Neural progenitor cell (in vitro differentiated cells): ENCODE measurements around the gene PRX. TPM values are rescaled to one million over a fixed set of nuclear protein-coding genes. Genes with fewer than 3 reads are reported as not detected.

Experiments used
- DNase-seq: peaks from one replicate; pipeline ENCODE4 v3.0.0-alpha.2; 2016; ENCODE audit warnings: low spot score
- H2AFZ ChIP-seq: fragments of 200-600 bp; sonication (generic); replicated peaks from 2 replicates; pipeline ENCODE4 v1.6.1; 2016; ENCODE audit warnings: antibody characterized with exemption
- H3F3A ChIP-seq: fragments of 200-600 bp; sonication (generic); 2 replicates; pipeline ENCODE4 v1.6.1; 2016; ENCODE audit warnings: antibody characterized with exemption, low read depth
- H3K27ac ChIP-seq: fragments of 200-600 bp; sonication (generic); 2 replicates; pipeline ENCODE4 v1.5.1; 2016; ENCODE audit warnings: mild to moderate bottlenecking
- H3K27me3 ChIP-seq: fragments of 200-600 bp; sonication (generic); 2 replicates; pipeline ENCODE4 v1.6.1; 2016; ENCODE audit warnings: mild to moderate bottlenecking, moderate library complexity
- H3K36me3 ChIP-seq: fragments of 200-600 bp; sonication (generic); 2 replicates; pipeline ENCODE4 v1.5.1; 2016
- H3K4me1 ChIP-seq: fragments of 200-600 bp; sonication (generic); 2 replicates; pipeline ENCODE4 v1.6.1; 2016; ENCODE audit warnings: mixed run types
- H3K4me2 ChIP-seq: fragments of 200-600 bp; sonication (generic); 2 replicates; pipeline ENCODE4 v1.6.1; 2016
- H3K4me3 ChIP-seq: fragments of 200-600 bp; sonication (generic); 2 replicates; pipeline ENCODE4 v1.5.1; 2016
- H3K79me2 ChIP-seq: fragments of 200-600 bp; sonication (generic); 2 replicates; pipeline ENCODE4 v1.6.1; 2016; ENCODE audit warnings: low read depth
- H3K9ac ChIP-seq: fragments of 200-600 bp; sonication (generic); 2 replicates; pipeline ENCODE4 v1.6.1; 2016
- H3K9me3 ChIP-seq: fragments of 200-600 bp; sonication (generic); 2 replicates; pipeline ENCODE4 v1.5.1; 2016; ENCODE audit warnings: low read depth
- H4K20me1 ChIP-seq: fragments of 200-600 bp; sonication (generic); 2 replicates; pipeline ENCODE4 v1.6.1; 2016; ENCODE audit warnings: low read depth
- H3K27ac Mint-ChIP-seq: 3 replicates; pipeline ENCODE4 v1.8.0; 2021; ENCODE audit warnings: mixed read lengths
- H3K27me3 Mint-ChIP-seq: 2 replicates; pipeline ENCODE4 v1.8.0; 2022; ENCODE audit warnings: low read depth, mild to moderate bottlenecking, inconsistent platforms, moderate library complexity, mixed read lengths; ENCODE audit not compliant: insufficient read depth
- H3K36me3 Mint-ChIP-seq: 3 replicates; pipeline ENCODE4 v1.8.0; 2021; ENCODE audit warnings: mixed read lengths
- H3K4me1 Mint-ChIP-seq: 3 replicates; pipeline ENCODE4 v1.8.0; 2021; ENCODE audit warnings: mixed read lengths
- H3K4me3 Mint-ChIP-seq: 3 replicates; pipeline ENCODE4 v1.8.0; 2021; ENCODE audit warnings: mild to moderate bottlenecking, moderate library complexity, mixed read lengths
- H3K9me3 Mint-ChIP-seq: 3 replicates; pipeline ENCODE4 v1.8.0; 2020; ENCODE audit warnings: mixed read lengths
- CTCF ChIP-seq: fragments of 200-600 bp; sonication (generic); IDR thresholded peaks from 2 replicates; pipeline ENCODE4 v1.5.1; 2017; ENCODE audit warnings: antibody characterized with exemption, mild to moderate bottlenecking
- EZH2 ChIP-seq: fragments of 200-600 bp; sonication (generic); IDR thresholded peaks from 2 replicates; pipeline ENCODE4 v1.6.1; 2017; ENCODE audit warnings: antibody characterized with exemption, mild to moderate bottlenecking, moderate library complexity
- EZH2phosphoT487 ChIP-seq: fragments of 200-600 bp; sonication (generic); IDR thresholded peaks from 2 replicates; pipeline ENCODE4 v1.6.1; 2017; ENCODE audit warnings: antibody characterized with exemption
- total RNA-seq: library from RNA; depleted of rRNA; stranded (reverse); fragments of >200 nt; gene quantifications from 2 replicates; pipeline ENCODE4 v1.2.3, GENCODE V29; 2015; ENCODE audit warnings: low replicate concordance

PRX gene
- total RNA-seq, 1 donor from 2014 or later: 1.4 TPM

- H3K4me2 ChIP-seq: peak overlapping the region; percentile 79
- H4K20me1 ChIP-seq: no peaks in the 10 kb centered on the region
- no peak overlapping the region for H3K9ac ChIP-seq
- H3K79me2 ChIP-seq: no peaks in the 10 kb centered on the region
- Mint-ChIP-seq H3K27me3 (peaks cover 16% of the 10 kb centered on the region), H3K4me3 (peak overlapping the region; percentile 90), H3K4me1 (peaks cover 21% of the 10 kb centered on the region), H3K9me3 (no peaks in the 10 kb centered on the region), H3K27ac (peak overlapping the region; percentile 70), H3K36me3 (no peaks in the 10 kb centered on the region)
- H3K4me1 ChIP-seq: peaks cover 7% of the 10 kb centered on the region
- peak overlapping the region; percentile 86 for H2AFZ ChIP-seq
- H3K27ac ChIP-seq: no peak overlapping the region
- TF ChIP-seq CTCF (no peak), EZH2 (no peak), EZH2phosphoT487 (no peak)
- H3K4me3 ChIP-seq: peak overlapping the region; percentile 57
- H3K9me3 ChIP-seq: no peaks in the 10 kb centered on the region
- peaks cover 12% of the 10 kb centered on the region for H3K27me3 ChIP-seq
- peak; percentile 97 for DNase-seq
- peaks cover 26% of the 10 kb centered on the region for H3F3A ChIP-seq
- H3K36me3 ChIP-seq: no peaks in the 10 kb centered on the region
These were observed 9.8 kb downstream of the PRX start for GRCh38 chr19:40403262-40403984.

- Histone ChIP-seq H3K27ac (no peak overlapping the region), H3K9ac (no peak overlapping the region), H3K4me2 (no peak overlapping the region), H2AFZ (no peak overlapping the region), H3K27me3 (peaks cover 21% of the 10 kb centered on the region), H3K4me1 (peaks cover 7% of the 10 kb centered on the region), H3F3A (peaks cover 26% of the 10 kb centered on the region), H3K36me3 (no peaks in the 10 kb centered on the region), H3K9me3 (no peaks in the 10 kb centered on the region), H4K20me1 (no peaks in the 10 kb centered on the region), H3K4me3 (no peak overlapping the region), H3K79me2 (no peaks in the 10 kb centered on the region)
- Mint-ChIP-seq H3K36me3 (no peaks in the 10 kb centered on the region), H3K27me3 (peaks cover 21% of the 10 kb centered on the region), H3K4me3 (no peak overlapping the region), H3K27ac (no peak overlapping the region), H3K9me3 (no peaks in the 10 kb centered on the region), H3K4me1 (peaks cover 21% of the 10 kb centered on the region)
- TF ChIP-seq EZH2phosphoT487 (no peak), EZH2 (no peak), CTCF (no peak)
- no peak for DNase-seq
These were observed 12.6 kb downstream of the PRX start for GRCh38 chr19:40400559-40400958.

GRCh38 chr19:40398417-40399131, 14.6 kb downstream of the PRX start:
- Histone ChIP-seq H3K27me3 (peaks cover 21% of the 10 kb centered on the region), H2AFZ (no peak overlapping the region), H3K4me2 (peak overlapping the region; percentile 46), H3K79me2 (no peaks in the 10 kb centered on the region), H3K27ac (no peak overlapping the region), H3K9ac (no peak overlapping the region), H3K4me3 (no peak overlapping the region), H3F3A (peaks cover 12% of the 10 kb centered on the region), H3K4me1 (peaks cover 3% of the 10 kb centered on the region), H3K9me3 (no peaks in the 10 kb centered on the region), H4K20me1 (no peaks in the 10 kb centered on the region), H3K36me3 (no peaks in the 10 kb centered on the region)
- H3K4me3 Mint-ChIP-seq: peak overlapping the region; percentile 0
- peaks cover 20% of the 10 kb centered on the region for H3K27me3 Mint-ChIP-seq
- H3K36me3 Mint-ChIP-seq: no peaks in the 10 kb centered on the region
- peaks cover 13% of the 10 kb centered on the region for H3K4me1 Mint-ChIP-seq
- H3K9me3 Mint-ChIP-seq: no peaks in the 10 kb centered on the region
- DNase-seq: peak; percentile 84
- no peak overlapping the region for H3K27ac Mint-ChIP-seq
- TF ChIP-seq EZH2 (no peak), CTCF (no peak), EZH2phosphoT487 (no peak)
